GM21423 (cell line): ENCODE measurements around the gene CLRN2.
"Not testable (repeated sequence)": the region's sequence is repeated elsewhere in the genome, so short reads cannot be mapped to it uniquely, and the experiment has no call there.

Experiments
- ATAC-seq: cut with Tn5 transposase; IDR thresholded peaks from one replicate; pipeline ENCODE4 v1.9.1; 2021; ENCODE audit warnings: mild to moderate bottlenecking, moderate library complexity; ENCODE audit not compliant: unreplicated experiment

The CLRN2 gene

GRCh38 chr4:17544205-17544604 lies 29.2 kb downstream of the CLRN2 start:
- no peak for ATAC-seq

GRCh38 chr4:17544831-17545234 lies 29.9 kb downstream of the CLRN2 start:
- no peak for ATAC-seq

GRCh38 chr4:17545374-17546140 lies 30.6 kb downstream of the CLRN2 start:
- ATAC-seq, result no peak

- ATAC-seq, result no peak
Observed at GRCh38 chr4:17546222-17546621, 31.3 kb downstream of the CLRN2 start.

GRCh38 chr4:17546678-17547077 lies 31.7 kb downstream of the CLRN2 start:
- ATAC-seq, result no peak

- ATAC-seq, result no peak
Observed at GRCh38 chr4:17550549-17550948, 35.6 kb downstream of the CLRN2 start.

- no peak for ATAC-seq
Observed at GRCh38 chr4:17552427-17552826, 37.5 kb downstream of the CLRN2 start.

GRCh38 chr4:17554568-17554967 lies 39.6 kb downstream of the CLRN2 start:
- no peak for ATAC-seq

- no peak for ATAC-seq
Observed at GRCh38 chr4:17556498-17556897, 41.5 kb downstream of the CLRN2 start.

- ATAC-seq, result no peak
Observed at GRCh38 chr4:17557880-17558279, 42.9 kb downstream of the CLRN2 start.

- no peak for ATAC-seq
Observed at GRCh38 chr4:17558941-17559708, 44.2 kb downstream of the CLRN2 start.

- no peak for ATAC-seq
Observed at GRCh38 chr4:17559709-17560048, 44.7 kb downstream of the CLRN2 start.

GRCh38 chr4:17560065-17560673 lies 45.2 kb downstream of the CLRN2 start:
- ATAC-seq, result no peak

GRCh38 chr4:17561195-17561909 lies 46.4 kb downstream of the CLRN2 start:
- no peak for ATAC-seq

- no peak for ATAC-seq
Observed at GRCh38 chr4:17562157-17562556, 47.2 kb downstream of the CLRN2 start.

- ATAC-seq, result no peak
Observed at GRCh38 chr4:17565846-17566245, 50.9 kb downstream of the CLRN2 start.

GRCh38 chr4:17567271-17567670 lies 52.3 kb downstream of the CLRN2 start:
- ATAC-seq, result no peak

- ATAC-seq, result no peak
Observed at GRCh38 chr4:17574206-17574605, 59.2 kb downstream of the CLRN2 start.

- not testable (repeated sequence) for ATAC-seq
Observed at GRCh38 chr4:17575177-17575576, 60.2 kb downstream of the CLRN2 start.
